Uterus (tissue), 2 donors: ENCODE results near the gene SLC35G3.

Experiments
- CTCF ChIP-seq, 4 experiments: fragments of 200-600 bp in 2 of 4; fragments of 450-650 bp in 2 of 4; sonication (generic) in 2 of 4; IDR thresholded peaks; one replicate each; pipeline ENCODE4 v1.5.1; 2016 to 2019; ENCODE audit warnings: antibody characterized with exemption in 4 of 4, mild to moderate bottlenecking in 2 of 4, moderate library complexity in 1 of 4
- POLR2A ChIP-seq, 2 donors: fragments of 450-650 bp; IDR thresholded peaks; one replicate each; pipeline ENCODE4 v1.6.1; 2016; ENCODE audit warnings: antibody characterized with exemption in 2 of 2, mild to moderate bottlenecking in 1 of 2, moderate library complexity in 1 of 2

GRCh38 chr17:35155246-35155645 lies 38.9 kb downstream of the SLC35G3 start:
- TF ChIP-seq CTCF (IDR thresholded peaks at IDR 0.05) = no peak
- no peak for TF ChIP-seq POLR2A (IDR thresholded peaks at IDR 0.05)
